HL-60/S4 treated with phorbol 12-myristate 13-acetate at 8.2 ng/mL for 4 days and 3 days (cell line): ENCODE measurements around the gene MED29.

ENCODE experiments used
- in situ Hi-C: fragments of 300-500 bp; cut with MboI; formaldehyde crosslinking; loops from 2 replicates; pipeline ENCODE4 v1.15.0; 2022; ENCODE audit warnings: low sequenced_read_pairs

Gene MED29

DNA sequence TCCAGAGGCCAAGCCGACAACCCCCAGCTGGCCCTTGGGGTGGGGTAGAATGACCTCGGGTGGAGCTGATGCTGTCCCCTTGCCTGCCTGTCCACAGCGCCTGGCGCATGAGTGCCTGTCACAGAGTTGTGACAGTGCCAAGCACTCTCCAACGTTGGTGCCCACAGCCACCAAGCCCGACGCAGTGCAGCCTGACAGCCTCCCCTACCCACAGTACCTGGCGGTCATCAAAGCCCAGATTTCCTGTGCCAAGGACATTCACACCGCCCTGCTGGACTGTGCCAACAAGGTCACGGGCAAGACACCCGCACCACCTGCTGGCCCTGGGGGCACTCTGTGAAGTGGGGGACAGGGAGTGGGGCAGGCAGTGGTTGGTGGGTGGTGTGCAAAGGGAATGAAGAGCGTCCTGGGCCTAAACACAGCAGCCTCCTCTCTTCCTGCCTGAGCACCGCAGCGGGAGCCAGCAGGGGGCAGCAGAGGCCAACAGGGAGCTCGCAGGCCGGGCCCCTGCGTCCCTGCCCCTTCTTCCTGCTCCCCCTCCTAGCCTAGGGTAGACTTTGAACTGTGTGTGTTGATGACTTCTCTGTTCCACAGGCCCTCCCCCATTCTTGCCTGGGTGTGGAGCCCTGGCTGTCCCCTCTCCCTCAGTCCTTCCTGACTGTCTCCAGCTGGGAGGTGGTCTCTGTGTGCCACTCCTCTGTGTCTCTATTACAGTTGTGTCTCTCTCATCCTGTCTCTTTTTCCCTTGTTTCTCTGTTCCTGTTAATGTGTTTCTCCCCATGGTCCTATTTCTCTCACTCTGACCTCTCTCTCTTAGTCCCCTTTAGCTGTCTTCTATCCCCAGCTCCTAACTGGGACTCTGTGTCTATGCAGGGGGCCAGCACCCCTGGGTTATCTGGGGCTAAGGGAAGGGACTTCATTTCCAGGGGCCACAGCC, 6.5 kb downstream of the MED29 start:
- in situ Hi-C loops: no loop called here

DNA sequence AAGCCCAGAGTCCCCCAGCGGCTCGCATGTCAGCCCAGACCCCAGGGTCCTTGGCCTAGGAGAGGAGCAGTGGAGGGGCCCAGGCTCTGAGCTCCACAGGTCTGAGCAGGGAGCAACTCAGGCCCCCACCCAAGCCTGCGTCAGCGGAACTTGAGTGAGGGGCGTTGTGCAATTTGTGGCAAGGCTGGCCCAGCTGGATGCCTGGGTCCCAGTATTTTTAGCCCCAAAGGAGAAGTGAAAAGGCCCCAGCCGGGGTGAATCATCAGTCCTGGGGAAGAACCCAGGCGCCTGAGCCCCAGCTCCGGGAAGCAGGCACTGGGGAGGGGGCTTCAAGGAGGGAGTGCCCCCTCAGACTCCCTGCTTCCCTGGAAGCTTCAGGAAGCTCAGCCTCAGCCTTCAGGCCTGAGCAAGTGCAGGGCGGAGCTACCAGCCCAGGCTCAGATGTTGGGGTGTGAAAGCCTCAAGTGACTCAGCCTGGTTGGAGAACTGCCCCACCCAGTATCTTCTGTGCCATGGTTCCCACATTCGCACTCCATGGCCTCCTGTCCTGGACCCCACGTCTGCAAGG, 7.2 kb downstream of the MED29 start:
- in situ Hi-C loops: no loop called here

DNA sequence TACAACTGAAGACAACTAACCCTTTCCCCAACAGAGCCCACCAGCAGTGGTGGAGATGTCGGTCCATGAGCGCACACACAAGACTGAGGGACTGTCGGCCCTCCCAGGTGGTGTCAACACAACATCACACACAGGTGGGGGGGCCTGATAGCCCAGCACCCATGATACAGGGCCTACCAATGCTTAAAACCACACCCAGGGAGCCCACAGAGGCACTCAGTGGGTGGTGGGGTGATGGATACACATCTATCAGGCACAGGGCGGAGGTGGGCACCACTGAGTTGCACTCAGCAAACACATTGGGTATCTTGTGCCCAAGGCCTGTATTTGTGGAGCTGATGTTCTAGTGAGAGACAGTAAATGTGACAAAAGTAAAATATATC, 8.5 kb downstream of the MED29 start:
- in situ Hi-C loops: no loop called here

DNA sequence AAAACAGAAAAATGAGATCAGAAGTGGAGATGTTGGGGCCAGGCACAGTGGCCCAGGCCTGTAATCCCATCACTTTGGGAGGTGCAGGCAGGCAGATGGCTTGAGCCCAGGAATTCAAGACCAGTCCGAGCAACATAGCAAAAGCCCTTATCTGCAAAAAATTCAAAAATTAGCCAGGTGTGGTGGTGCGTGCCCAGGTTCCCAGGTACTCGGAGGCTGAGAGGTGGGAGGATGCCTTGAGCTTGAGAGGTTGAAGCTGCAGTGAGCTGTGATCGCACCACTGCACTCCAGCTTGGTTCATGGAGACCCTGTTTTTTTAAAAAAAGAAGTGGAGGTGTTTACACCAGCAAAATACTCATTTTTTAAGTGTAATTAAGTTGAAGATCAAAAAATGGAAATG, 8.9 kb downstream of the MED29 start:
- in situ Hi-C loops: no loop called here

DNA sequence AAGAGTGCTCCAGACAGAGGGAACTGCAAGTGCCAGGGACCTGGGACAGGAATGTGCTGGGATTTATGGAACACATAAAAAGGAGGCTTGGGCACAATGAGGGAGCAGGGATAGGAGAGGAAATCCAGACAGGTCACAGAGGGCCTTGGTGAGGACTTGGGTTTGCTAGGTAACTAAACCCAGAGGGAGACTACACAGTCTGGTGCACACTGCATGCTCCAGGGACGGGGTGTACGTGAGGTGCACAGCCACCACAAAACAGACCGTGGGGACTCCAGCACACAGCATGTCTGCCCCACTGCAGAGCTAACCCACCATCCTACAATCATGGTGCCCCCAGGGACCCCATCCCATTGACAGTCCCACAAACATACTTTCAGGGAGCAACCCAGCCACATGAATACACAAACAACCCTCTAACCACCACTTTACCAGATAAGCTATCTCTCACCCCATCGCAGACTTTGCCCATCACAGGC, 9.9 kb downstream of the MED29 start:
- in situ Hi-C loops: no loop called here

DNA sequence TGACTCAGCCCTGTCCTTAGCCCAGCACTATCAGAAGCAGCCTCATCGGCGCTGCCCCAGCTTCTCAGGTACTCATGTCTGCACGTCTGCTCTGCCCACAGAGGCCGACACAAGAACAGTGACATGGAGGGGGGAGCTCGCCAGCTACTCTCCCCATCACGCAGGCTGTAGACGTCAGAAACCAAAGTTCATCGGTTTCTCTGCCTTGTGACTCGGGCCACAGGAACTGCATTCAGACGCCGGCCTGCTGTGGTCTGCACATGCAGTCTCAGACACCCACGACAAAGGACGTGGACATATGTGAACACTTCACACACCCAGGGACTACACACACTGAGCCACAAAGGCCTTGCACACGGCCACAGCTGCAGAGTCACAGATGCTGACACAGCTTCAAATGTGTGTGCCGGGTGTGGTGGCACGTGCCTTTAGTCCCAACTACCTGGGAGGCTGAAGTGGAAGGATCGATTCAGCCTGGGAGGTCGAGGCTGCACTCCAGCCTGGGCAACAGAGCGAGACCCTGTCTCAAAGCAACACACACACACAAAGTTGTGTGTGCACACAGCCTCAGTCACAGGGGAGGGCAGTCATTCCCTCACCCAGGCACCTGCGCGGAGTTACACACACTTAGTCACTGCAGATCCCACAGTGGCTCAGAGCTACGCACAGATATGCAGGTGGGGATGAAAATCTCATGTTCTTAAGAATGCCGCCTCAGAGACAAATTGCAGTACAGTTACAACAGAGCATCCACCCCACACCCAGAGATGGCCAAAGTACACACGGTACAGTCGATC, 10.6 kb downstream of the MED29 start:
- in situ Hi-C loops: no loop called here

DNA sequence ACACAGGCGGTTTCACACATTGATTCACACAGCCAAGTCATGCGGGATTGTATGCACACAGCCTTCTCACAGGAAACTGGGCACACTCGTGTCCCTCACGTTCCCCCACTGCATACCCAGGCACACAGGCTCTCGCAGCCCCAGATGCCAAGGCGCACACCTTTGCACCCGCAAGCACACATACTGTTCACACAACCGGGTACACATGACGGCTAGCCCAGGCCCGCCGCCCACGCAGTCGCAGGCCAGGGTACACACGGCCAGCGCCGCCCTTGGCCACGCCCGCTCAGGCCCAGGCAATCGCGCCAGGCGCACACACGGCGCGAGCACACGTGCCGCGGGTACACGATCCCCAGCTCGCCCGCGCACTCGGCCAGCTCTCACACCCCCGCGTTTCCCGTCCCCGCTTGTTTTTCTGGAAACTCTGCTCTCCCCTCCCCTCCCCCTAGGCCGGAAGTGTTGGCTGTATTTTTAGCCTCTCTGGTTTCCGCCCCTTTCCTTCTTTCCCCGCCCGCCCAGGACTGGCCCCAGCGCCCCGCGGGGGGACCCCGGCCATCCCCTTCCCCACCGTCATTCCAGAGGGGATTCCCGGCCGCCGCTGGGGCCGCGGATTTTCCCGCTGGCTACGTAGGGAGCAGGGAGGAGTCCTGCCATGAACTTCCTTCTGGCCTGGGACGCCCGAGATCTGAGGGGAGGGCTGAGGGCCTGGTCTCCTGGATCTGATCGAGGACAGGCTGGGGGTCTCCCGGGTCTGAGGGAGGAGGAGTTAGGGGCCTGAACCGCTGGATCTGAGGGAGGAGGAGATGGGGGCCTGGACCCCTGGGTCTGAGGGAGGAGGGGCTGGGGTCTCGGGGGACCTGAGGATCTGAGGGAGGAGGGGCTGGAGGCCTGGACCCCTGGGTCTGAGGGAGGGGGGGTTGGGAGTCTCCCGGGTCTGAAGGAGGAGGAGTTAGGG, 11.4 kb downstream of the MED29 start:
- in situ Hi-C loops: no loop called here

DNA sequence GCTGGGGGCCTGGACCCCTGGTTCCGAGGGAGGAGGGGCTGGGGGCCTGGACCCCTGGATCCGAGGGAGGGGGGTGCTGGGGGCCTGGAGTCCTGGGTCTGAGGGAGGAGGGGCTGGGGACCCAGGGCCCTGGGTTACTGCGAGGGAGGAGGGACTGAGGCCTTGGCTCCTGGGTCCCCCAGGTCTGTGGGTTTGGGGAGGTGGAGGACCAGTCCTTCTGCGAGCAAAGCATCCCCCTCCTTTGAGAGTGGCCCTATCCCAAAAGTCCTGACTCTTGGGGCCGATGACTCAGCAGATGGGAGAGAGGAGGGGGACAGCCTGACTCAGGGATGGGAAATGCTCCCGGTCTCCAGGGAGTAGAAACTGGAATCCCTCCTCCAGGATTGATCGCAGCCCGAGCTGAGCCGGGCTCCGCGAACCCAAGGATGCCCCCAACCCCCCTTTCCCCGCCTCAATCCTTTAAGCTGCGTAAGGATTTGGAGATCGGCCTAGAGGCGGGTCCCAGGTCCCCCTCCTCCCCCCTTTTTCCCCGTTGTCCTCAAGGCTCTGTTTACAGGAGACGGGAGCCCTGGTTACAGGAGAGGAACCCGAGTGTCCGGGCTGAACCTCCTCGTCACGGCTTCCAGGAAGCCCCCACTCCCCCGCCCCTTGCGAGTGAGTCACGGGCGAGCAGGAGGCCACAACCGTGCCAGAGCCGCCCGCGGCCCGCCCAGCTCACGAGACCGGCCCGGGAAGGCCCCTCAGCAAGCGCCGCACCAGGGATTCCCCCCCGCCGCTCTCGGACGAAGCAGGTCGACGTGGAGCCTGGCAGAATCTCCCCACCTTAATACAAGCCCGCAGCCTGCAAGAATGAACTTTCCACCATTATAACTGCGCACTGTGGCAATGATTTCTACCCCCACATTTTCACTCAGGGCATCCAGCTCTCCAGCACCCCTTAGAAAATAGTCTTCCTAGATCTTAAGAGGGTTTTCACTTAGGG, 12.4 kb downstream of the MED29 start:
- in situ Hi-C loops: no loop called here

DNA sequence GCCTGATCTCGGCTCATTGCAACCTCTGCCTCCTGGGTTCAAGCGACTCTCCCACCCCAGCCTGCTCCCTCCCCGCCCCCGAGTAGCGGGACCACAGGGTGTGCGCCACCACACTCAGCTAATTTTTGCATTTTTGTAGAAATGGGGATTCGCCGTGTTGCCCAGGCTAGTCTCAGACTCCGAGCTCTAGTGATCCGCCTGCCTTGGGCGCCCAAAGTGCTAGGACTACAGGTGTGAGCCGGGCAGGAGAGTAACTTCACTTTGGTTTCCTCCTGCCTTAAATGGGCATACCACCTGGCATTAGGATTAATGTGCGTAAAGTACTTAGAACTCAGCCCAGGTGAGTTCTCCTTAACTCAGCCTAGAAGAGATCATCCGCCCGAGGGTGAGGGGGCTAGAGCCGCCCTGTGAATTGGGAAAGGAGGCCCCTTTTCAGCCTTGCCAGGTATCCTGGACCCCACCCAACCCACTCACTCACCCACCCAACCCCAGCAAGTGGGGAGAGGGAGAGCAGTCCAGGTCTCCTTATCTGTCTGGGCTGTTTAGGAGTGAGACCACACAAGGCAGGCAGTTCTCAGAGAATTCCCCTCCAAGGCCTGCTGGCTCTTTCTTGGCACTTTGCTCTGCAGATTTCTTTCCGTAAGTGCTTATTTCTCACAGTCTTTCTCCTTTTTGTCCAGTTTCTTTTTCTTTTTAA, 14.2 kb downstream of the MED29 start:
- in situ Hi-C loops: no loop called here

DNA sequence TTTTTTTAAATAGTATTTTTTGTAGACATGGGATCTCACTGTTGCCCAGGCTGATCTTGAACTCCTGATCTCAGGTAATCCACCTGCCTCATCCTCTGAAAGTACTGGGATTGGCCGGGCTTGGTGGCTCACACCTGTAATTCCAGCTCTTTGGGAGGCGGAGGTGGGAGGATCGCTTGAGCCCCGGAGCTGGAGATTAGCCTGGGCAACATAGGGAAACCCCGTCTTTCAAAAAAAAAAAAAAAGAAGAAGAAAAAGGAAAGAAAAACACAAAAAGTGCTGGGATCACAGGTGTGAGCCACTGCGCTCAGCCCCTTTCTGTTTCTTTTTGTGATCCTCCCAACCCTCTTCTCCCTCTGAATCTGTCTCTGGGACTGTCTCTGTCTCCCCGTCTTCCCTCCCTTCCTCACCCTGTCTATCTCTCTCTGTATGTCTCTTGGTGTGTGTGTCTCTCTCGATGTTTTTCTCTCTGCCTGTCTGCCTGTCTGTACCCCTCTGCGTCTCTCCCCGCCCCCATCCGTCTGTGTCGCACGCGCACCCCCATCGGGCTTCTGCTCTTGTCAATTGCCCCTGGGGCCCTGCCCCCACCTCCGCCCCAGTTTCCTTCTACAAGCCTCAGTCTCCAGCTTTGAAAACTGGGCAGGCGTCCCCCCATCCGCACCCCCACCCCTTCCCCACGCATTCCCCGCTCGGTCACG, 14.9 kb downstream of the MED29 start:
- in situ Hi-C loops: no loop called here

DNA sequence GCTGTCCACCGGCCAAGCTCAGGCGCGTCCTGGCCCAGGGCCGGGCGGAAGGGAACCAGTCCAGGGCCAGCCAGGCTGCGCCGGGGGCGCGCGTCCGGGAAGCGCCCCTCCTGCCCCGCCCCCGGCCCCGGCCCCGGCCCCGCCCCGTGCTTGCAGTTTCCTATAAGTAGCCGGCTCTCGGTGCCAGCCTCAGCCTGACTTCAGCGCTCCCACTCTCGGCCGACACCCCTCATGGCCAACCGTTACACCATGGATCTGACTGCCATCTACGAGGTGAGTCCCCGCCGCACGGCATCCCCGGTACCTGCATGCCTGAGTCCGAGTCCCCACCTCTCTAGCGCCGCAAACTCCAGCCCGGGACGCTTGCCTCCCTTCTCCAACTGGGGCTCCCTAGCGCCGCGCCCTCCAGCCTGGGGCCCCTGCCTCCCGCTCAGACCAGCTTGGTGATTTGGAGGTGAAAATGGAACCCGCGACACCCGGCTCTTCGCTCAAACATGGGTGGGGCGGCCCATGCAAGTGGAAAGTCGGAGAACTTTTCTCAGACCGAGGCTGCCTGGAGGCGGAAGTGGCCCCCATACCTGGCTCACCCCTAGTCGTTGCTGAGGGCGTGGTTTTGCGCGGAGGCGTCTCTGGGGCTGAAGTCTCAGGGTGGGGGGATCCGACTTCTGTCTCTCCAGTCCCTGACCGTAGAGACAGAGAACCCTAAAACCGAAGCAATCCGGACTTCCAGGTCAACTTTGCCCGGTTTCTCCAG, 15.7 kb downstream of the MED29 start, which contains the start of gene ZFP36:
Gene ZFP36, plus strand, starts transcription at position 192 of the 754 bp plus-strand sequence. Its CDS starts 58 bp downstream, at position 250.
- in situ Hi-C loops: no loop called here

DNA sequence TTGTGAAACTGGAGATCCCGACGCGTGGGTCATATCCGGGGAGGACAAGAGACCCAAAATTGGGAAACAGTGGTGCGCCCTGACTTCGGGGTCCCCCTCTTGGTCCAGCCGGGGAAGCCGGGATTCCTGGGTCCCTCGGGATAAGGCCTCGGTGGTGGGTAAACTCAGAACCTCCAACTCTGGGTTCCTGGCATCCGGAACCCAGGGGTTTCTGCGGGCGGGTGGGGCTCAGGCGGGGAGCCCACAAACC, 16.2 kb downstream of the MED29 start:
- in situ Hi-C loops: no loop called here

DNA sequence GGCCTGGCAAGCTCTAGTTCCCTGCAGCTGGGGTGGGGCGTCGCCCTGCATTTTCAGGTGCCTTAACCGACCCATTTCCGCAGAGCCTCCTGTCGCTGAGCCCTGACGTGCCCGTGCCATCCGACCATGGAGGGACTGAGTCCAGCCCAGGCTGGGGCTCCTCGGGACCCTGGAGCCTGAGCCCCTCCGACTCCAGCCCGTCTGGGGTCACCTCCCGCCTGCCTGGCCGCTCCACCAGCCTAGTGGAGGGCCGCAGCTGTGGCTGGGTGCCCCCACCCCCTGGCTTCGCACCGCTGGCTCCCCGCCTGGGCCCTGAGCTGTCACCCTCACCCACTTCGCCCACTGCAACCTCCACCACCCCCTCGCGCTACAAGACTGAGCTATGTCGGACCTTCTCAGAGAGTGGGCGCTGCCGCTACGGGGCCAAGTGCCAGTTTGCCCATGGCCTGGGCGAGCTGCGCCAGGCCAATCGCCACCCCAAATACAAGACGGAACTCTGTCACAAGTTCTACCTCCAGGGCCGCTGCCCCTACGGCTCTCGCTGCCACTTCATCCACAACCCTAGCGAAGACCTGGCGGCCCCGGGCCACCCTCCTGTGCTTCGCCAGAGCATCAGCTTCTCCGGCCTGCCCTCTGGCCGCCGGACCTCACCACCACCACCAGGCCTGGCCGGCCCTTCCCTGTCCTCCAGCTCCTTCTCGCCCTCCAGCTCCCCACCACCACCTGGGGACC, 16.6 kb downstream of the MED29 start:
- in situ Hi-C loops: no loop called here

DNA sequence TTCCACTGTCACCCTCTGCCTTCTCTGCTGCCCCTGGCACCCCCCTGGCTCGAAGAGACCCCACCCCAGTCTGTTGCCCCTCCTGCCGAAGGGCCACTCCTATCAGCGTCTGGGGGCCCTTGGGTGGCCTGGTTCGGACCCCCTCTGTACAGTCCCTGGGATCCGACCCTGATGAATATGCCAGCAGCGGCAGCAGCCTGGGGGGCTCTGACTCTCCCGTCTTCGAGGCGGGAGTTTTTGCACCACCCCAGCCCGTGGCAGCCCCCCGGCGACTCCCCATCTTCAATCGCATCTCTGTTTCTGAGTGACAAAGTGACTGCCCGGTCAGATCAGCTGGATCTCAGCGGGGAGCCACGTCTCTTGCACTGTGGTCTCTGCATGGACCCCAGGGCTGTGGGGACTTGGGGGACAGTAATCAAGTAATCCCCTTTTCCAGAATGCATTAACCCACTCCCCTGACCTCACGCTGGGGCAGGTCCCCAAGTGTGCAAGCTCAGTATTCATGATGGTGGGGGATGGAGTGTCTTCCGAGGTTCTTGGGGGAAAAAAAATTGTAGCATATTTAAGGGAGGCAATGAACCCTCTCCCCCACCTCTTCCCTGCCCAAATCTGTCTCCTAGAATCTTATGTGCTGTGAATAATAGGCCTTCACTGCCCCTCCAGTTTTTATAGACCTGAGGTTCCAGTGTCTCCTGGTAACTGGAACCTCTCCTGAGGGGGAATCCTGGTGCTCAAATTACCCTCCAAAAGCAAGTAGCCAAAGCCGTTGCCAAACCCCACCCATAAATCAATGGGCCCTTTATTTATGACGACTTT, 17.4 kb downstream of the MED29 start:
- in situ Hi-C loops: no loop called here

DNA sequence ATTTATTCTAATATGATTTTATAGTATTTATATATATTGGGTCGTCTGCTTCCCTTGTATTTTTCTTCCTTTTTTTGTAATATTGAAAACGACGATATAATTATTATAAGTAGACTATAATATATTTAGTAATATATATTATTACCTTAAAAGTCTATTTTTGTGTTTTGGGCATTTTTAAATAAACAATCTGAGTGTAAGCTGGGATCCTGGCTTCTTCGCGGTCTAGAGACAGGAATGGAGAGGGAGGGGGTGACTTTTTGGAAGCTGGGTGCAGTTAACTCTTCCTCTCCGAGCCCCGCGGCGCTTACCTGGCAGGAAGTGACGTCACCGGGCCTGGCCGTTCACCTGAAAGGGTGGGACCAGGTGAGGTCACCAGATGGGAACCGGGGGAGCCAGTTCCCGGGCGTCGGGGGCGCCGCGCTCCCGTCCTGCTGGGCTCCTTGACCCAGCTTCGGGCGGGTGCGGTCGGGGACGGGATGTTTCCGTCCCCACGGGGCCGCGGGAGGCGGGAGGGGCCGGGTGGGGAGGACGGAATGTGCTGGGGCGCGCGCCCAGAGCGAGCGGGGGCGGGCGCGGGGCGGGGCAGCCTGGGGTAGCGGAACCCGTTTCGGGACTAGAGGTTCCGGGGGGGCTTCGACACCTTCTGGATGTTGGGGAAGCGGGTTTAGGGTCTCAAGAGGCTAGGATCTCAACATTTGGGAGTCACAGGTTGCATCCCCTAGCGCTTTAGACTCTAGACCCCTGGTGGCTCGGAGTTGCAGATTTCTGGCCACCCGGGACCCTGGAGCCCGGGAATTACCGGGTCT, 18.2 kb downstream of the MED29 start:
- in situ Hi-C loops: no loop called here
